Breast epithelium (tissue), 3 donors: Measurements from ENCODE around the gene PIGB.

Experiments
- CTCF ChIP-seq, 3 donors: fragments of 450-650 bp; IDR thresholded peaks; one replicate each; pipeline ENCODE4 v1.5.1; 2016 to 2017; ENCODE audit warnings: antibody characterized with exemption in 3 of 3, mild to moderate bottlenecking in 3 of 3, moderate library complexity in 3 of 3
- POLR2A ChIP-seq: fragments of 450-650 bp; IDR thresholded peaks from one replicate; pipeline ENCODE4 v1.6.1; 2016; ENCODE audit warnings: antibody characterized with exemption, mild to moderate bottlenecking, moderate library complexity

- no peak for TF ChIP-seq CTCF (IDR thresholded peaks at IDR 0.05)
- TF ChIP-seq POLR2A = no peak
These were observed 39.4 kb downstream of the PIGB start for GRCh38 chr15:55358471-55358870.
